H9 (cell line): Measurements from ENCODE around the gene VCP. TPM values are rescaled to one million over a fixed set of nuclear protein-coding genes. Genes with fewer than 3 reads are reported as not detected.

Experiments
- DNase-seq: peaks from one replicate; pipeline ENCODE4 v3.0.0-alpha.2; 2017
- H2AFZ ChIP-seq: one replicate; pipeline ENCODE4 v1.6.1; 2013; ENCODE audit warnings: mild to moderate bottlenecking, low read length, control low read depth, moderate library complexity
- H2AK5ac ChIP-seq: 2 replicates; pipeline ENCODE4 v1.6.1; 2013; ENCODE audit warnings: low read length, control low read depth, mixed read lengths; ENCODE audit not compliant: insufficient read length
- H2BK120ac ChIP-seq: one replicate; pipeline ENCODE4 v1.6.1; 2013; ENCODE audit warnings: low read depth, mild to moderate bottlenecking, low read length, control low read depth, inconsistent platforms; ENCODE audit not compliant: poor library complexity, severe bottlenecking
- H2BK12ac ChIP-seq: 2 replicates; pipeline ENCODE4 v1.6.1; 2013; ENCODE audit warnings: low read length, control low read depth, mixed read lengths, low read depth; ENCODE audit not compliant: insufficient read length
- H2BK15ac ChIP-seq: 2 replicates; pipeline ENCODE4 v1.6.1; 2013; ENCODE audit warnings: low read depth, low read length, control low read depth
- H2BK20ac ChIP-seq: one replicate; pipeline ENCODE4 v1.6.1; 2013; ENCODE audit warnings: low read depth, mild to moderate bottlenecking, low read length, control low read depth, inconsistent platforms; ENCODE audit not compliant: poor library complexity, severe bottlenecking
- H2BK5ac ChIP-seq: 2 replicates; pipeline ENCODE4 v1.6.1; 2013; ENCODE audit warnings: low read length, control low read depth, mixed read lengths; ENCODE audit not compliant: insufficient read length
- H3K14ac ChIP-seq: 2 replicates; pipeline ENCODE4 v1.6.1; 2013; ENCODE audit warnings: low read length, control low read depth; ENCODE audit not compliant: insufficient read depth
- H3K18ac ChIP-seq: 2 replicates; pipeline ENCODE4 v1.6.1; 2013; ENCODE audit warnings: low read depth, mild to moderate bottlenecking, mixed read lengths, low read length, control low read depth; ENCODE audit not compliant: insufficient read length
- H3K23ac ChIP-seq: 2 replicates; pipeline ENCODE4 v1.6.1; 2013; ENCODE audit warnings: low read length, control low read depth, mixed read lengths, low read depth; ENCODE audit not compliant: insufficient read length
- H3K23me2 ChIP-seq: 2 replicates; pipeline ENCODE4 v1.6.1; 2013; ENCODE audit warnings: low read depth, mild to moderate bottlenecking, mixed read lengths, low read length, control low read depth; ENCODE audit not compliant: insufficient read length, poor library complexity, severe bottlenecking
- H3K27ac ChIP-seq: 2 replicates; pipeline ENCODE4 v1.5.1; 2013; ENCODE audit warnings: low read length, control low read depth, mixed read lengths, low read depth; ENCODE audit not compliant: insufficient read length
- H3K27me3 ChIP-seq: 2 replicates; pipeline ENCODE4 v1.6.1; 2013; ENCODE audit warnings: low read length, control low read depth, inconsistent platforms; ENCODE audit not compliant: insufficient read depth
- H3K4ac ChIP-seq: 2 replicates; pipeline ENCODE4 v1.6.1; 2013; ENCODE audit warnings: low read depth, mild to moderate bottlenecking, control low read depth, inconsistent platforms, low read length, moderate library complexity
- H3K4me1 ChIP-seq: 2 replicates; pipeline ENCODE4 v1.6.1; 2013; ENCODE audit warnings: low read length, control low read depth, inconsistent platforms; ENCODE audit not compliant: insufficient read depth
- H3K4me2 ChIP-seq: 2 replicates; pipeline ENCODE4 v1.6.1; 2013; ENCODE audit warnings: low read length, control low read depth, mixed read lengths; ENCODE audit not compliant: insufficient read length, insufficient read depth
- H3K56ac ChIP-seq: 2 replicates; pipeline ENCODE4 v1.6.1; 2013; ENCODE audit warnings: low read depth, mild to moderate bottlenecking, mixed read lengths, low read length, control low read depth; ENCODE audit not compliant: insufficient read length
- H3K79me1 ChIP-seq: 2 replicates; pipeline ENCODE4 v1.6.1; 2013; ENCODE audit warnings: low read depth, mild to moderate bottlenecking, moderate library complexity, low read length, control low read depth, inconsistent platforms; ENCODE audit not compliant: insufficient read depth, poor library complexity, severe bottlenecking
- H3K79me2 ChIP-seq: 2 replicates; pipeline ENCODE4 v1.6.1; 2013; ENCODE audit warnings: low read length, control low read depth, inconsistent platforms; ENCODE audit not compliant: insufficient read depth
- H3K9ac ChIP-seq: 2 replicates; pipeline ENCODE4 v1.6.1; 2013; ENCODE audit warnings: low read length, control low read depth, mixed read lengths; ENCODE audit not compliant: insufficient read length; ENCODE audit errors: extremely low read depth
- H3K9me3 ChIP-seq: one replicate; pipeline ENCODE4 v1.6.1; 2013; ENCODE audit warnings: low read depth, low read length, inconsistent platforms; ENCODE audit not compliant: control insufficient read depth
- H3T11ph ChIP-seq: one replicate; pipeline ENCODE4 v1.6.1; 2013; ENCODE audit warnings: mild to moderate bottlenecking, low read length, control low read depth, inconsistent platforms
- H4K20me1 ChIP-seq: one replicate; pipeline ENCODE4 v1.6.1; 2013; ENCODE audit not compliant: control insufficient read depth, insufficient read length, insufficient read depth
- H4K5ac ChIP-seq: 2 replicates; pipeline ENCODE4 v1.6.1; 2013; ENCODE audit warnings: low read depth, mild to moderate bottlenecking, mixed read lengths, low read length, control low read depth; ENCODE audit not compliant: insufficient read length
- H4K8ac ChIP-seq: replicated peaks from 2 replicates; pipeline ENCODE4 v1.6.1; 2013; ENCODE audit warnings: low read length, control low read depth, mixed read lengths, low read depth; ENCODE audit not compliant: insufficient read length
- H4K91ac ChIP-seq: 2 replicates; pipeline ENCODE4 v1.6.1; 2013; ENCODE audit warnings: low read depth, mild to moderate bottlenecking, moderate library complexity, mixed read lengths, low read length, control low read depth; ENCODE audit not compliant: insufficient read length
- H3K27ac Mint-ChIP-seq, 3 experiments: 2 replicates in 2 of 3; 3 replicates in 1 of 3; pipeline ENCODE4 v1.8.0; 2020 to 2021; ENCODE audit warnings: mixed read lengths in 3 of 3, mild to moderate bottlenecking in 1 of 3, moderate library complexity in 1 of 3
- H3K27me3 Mint-ChIP-seq: 2 replicates; pipeline ENCODE4 v1.8.0; 2021; ENCODE audit warnings: low read depth, mild to moderate bottlenecking, moderate library complexity, mixed read lengths
- H3K36me3 Mint-ChIP-seq, 3 experiments: 2 replicates in 2 of 3; 3 replicates in 1 of 3; pipeline ENCODE4 v1.8.0; 2020 to 2021; ENCODE audit warnings: low read depth in 3 of 3, mixed read lengths in 3 of 3; ENCODE audit not compliant: insufficient read depth in 1 of 3
- H3K4me1 Mint-ChIP-seq, 2 experiments: 2 replicates each; pipeline ENCODE4 v1.8.0; 2020; ENCODE audit warnings: mixed read lengths in 2 of 2
- H3K4me3 Mint-ChIP-seq, 2 experiments: 2 replicates in 1 of 2; 3 replicates in 1 of 2; pipeline ENCODE4 v1.8.0; 2020 to 2021; ENCODE audit warnings: mild to moderate bottlenecking in 2 of 2, mixed read lengths in 2 of 2, moderate library complexity in 1 of 2
- H3K9me3 Mint-ChIP-seq, 2 experiments: 2 replicates in 1 of 2; 3 replicates in 1 of 2; pipeline ENCODE4 v1.8.0; 2020; ENCODE audit warnings: mild to moderate bottlenecking in 2 of 2, mixed read lengths in 2 of 2, moderate library complexity in 1 of 2
- WGBS: extraction: QIAGEN DNeasy Blood & Tissue Kit; methylation state at CpG from one replicate; pipeline ENCODE4 v1.1.7; 2013; ENCODE audit warnings: missing lambda C conversion rate, low lambda C conversion rate, mixed read lengths; ENCODE audit not compliant: insufficient read length; ENCODE audit errors: extremely low coverage; 5-methylcytosine and 5-hydroxymethylcytosine counted together
- total RNA-seq: library from RNA; stranded (reverse); gene quantifications from 2 replicates; pipeline ENCODE4 v1.2.1, GENCODE V29; 2021
- TF ChIP-seq, protein P1 (sequence below): fragments of 200-600 bp; sonication (generic); conservative IDR thresholded peaks from 3 replicates; pipeline ENCODE4 v1.8.0; 2021; ENCODE audit warnings: antibody characterized with exemption, mild to moderate bottlenecking

Gene VCP
- total RNA-seq, 1 experiment from 2014 or later, result 407 TPM

- Histone ChIP-seq H4K8ac (no peak overlapping the region), H2AK5ac (no peak overlapping the region), H3K9me3 (no peaks in the 10 kb centered on the region), H2BK15ac (no peak overlapping the region), H2BK12ac (no peak overlapping the region), H3K14ac (no peak overlapping the region), H3K79me2 (no peaks in the 10 kb centered on the region), H3K18ac (no peak overlapping the region), H3K27me3 (no peaks in the 10 kb centered on the region), H3K27ac (no peak overlapping the region), H3K23ac (no peak overlapping the region), H3K4ac (no peak overlapping the region), H4K5ac (no peak overlapping the region), H4K91ac (no peak overlapping the region), H3K9ac (no peak overlapping the region), H3K23me2 (peaks cover 8% of the 10 kb centered on the region), H2BK5ac (no peak overlapping the region), H3K4me2 (no peak overlapping the region), H4K20me1 (no peaks in the 10 kb centered on the region), H2BK120ac (no peak overlapping the region), H3T11ph (no peak overlapping the region), H2BK20ac (no peak overlapping the region), H3K4me1 (no peaks in the 10 kb centered on the region), H3K79me1 (no peaks in the 10 kb centered on the region), H3K56ac (no peak overlapping the region), H2AFZ (no peak overlapping the region)
- DNase-seq, result no peak
- peaks cover 22 to 25% of the 10 kb centered on the region in 2 experiments for H3K4me1 Mint-ChIP-seq
- no peaks in the 10 kb centered on the region for H3K27me3 Mint-ChIP-seq
- H3K4me3 Mint-ChIP-seq, result no peak overlapping the region
- H3K9me3 Mint-ChIP-seq, result no peaks in the 10 kb centered on the region; a peak in 1 of 5 replicates
- no peak overlapping the region for H3K27ac Mint-ChIP-seq
- no CpG with 5 or more reads among the region's 18 CpGs for WGBS
- H3K36me3 Mint-ChIP-seq, result peaks cover 2 to 18% (median 15%) of the 10 kb centered on the region in 3 experiments; a peak in 5 of 7 replicates
- TF ChIP-seq, protein P1, sequence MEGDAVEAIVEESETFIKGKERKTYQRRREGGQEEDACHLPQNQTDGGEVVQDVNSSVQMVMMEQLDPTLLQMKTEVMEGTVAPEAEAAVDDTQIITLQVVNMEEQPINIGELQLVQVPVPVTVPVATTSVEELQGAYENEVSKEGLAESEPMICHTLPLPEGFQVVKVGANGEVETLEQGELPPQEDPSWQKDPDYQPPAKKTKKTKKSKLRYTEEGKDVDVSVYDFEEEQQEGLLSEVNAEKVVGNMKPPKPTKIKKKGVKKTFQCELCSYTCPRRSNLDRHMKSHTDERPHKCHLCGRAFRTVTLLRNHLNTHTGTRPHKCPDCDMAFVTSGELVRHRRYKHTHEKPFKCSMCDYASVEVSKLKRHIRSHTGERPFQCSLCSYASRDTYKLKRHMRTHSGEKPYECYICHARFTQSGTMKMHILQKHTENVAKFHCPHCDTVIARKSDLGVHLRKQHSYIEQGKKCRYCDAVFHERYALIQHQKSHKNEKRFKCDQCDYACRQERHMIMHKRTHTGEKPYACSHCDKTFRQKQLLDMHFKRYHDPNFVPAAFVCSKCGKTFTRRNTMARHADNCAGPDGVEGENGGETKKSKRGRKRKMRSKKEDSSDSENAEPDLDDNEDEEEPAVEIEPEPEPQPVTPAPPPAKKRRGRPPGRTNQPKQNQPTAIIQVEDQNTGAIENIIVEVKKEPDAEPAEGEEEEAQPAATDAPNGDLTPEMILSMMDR, result no peak
These were observed 35.2 kb upstream of the VCP start for GRCh38 chr9:35107297-35108290.
